ENCODE results near the gene ANAPC15.

- TF ChIP-seq CTCF (IDR thresholded peaks at IDR 0.05; ENCODE audit: low read depth, low read length, missing input control), result no peak
- no peak for TF ChIP-seq TAF1 (conservative IDR thresholded peaks at IDR 0.05)
- no peak for TF ChIP-seq YY1 (IDR thresholded peaks at IDR 0.05)
- TF ChIP-seq GABPA (IDR thresholded peaks at IDR 0.05 in 1 of 2, conservative IDR thresholded peaks at IDR 0.05 in 1 of 2), result no peak
- no peak for TF ChIP-seq EGR1 (IDR thresholded peaks at IDR 0.05; ENCODE audit: low read depth in 2 of 2)
- TF ChIP-seq HNF4G (IDR thresholded peaks at IDR 0.05), result no peak
Measured at GRCh38 chr11:72084076-72084475, 28.4 kb downstream of the ANAPC15 start.

Measured in liver (tissue), 3 donors.